ENCODE results near the gene CMIP.
"Not testable (repeated sequence)": the region's sequence is repeated elsewhere in the genome, so short reads cannot be mapped to it uniquely, and the experiment has no call there.

Gene CMIP

DNA sequence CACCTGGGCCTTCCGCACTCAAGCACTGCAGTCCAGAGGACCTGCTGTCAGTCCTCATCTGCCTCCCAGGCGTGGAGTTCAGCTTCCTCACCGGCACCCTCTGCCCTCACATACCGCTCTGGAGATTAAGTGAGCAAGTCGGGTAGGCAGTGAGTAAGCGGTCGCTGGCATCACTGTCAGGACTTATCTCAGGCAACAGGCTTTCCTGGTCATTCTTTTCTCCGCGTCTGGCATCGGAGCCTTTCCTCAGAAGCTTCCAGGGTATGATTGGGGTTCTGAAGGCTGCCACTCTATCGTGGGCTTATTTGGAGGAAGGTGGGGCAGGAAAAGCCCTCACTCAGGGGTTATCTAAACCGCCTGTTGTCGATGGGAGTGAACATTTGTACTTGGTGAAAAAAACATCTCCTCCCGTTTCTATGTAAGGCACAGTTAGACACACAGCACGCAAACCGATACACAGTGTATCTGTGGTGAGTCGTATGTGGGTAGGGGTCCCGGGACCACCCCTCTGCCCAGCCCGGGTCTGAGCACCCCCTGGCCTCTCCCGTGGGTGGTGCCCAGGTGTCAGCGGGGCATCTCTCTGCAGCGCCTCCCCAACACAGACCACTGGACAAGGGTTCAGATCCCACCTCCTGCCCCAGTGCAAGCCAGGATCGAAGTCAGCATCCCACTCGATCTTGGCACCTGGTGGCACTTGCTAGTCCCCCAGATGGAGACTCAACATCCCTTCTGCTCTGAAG is 242.0 kb downstream of the CMIP start:
- DNase-seq (ENCODE audit: low spot score) = no peak

DNA sequence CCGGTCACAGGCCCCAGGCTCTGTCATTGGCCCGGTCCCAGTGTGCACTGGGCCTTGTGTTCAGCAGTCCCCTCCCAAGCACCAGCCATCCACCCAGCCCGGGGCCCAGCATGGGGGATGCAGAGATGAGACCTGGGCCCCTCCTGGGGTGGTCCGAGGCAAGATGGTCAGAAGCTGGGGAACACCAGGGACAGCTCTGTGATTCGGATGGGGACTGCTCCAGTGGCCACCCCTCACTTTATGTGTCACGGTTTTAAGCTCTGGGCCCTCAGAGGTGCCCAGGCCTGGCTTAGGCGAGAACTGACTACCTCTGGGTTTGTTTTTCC is 242.5 kb downstream of the CMIP start:
- DNase-seq (ENCODE audit: low spot score) = no peak

DNA sequence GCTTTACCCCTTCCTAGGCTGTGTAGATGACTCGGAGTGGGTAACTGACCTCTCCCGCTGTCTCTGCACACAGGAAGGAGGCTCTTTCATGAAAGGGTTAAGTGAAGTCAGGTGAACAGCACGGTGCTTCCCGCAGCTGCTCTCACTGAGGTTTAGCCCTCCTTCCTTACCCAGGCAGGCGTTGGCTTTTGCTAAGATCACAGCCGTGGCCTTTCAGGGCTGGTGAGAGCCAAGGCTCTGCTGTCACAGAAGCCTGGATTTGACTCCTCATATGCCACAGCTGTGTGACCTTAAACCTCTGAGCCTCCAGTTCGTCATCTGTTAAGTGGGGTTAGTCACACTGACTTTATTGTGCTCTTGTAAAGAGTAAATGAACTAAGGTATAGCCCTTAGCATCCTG is 243.6 kb downstream of the CMIP start:
- DNase-seq (ENCODE audit: low spot score) = no peak

DNA sequence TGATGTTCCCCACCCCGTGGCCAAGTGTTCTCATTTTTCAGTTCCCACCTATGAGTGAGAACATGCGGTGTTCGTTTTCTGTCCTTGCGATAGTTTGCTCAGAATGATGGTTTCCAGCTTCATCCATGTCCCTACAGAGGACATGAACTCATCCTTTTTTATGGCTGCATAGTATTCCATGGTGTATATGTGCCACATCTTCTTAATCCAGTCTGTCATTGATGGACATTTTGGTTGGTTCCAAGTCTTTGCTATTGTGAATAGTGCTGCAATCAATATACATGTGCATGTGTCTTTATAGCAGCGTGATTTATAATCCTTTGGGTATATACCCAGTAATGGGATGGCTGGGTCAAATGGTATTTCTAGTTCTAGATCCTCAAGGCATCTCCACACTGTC is 244.2 kb downstream of the CMIP start:
- not testable (repeated sequence) for DNase-seq (ENCODE audit: low spot score)

DNA sequence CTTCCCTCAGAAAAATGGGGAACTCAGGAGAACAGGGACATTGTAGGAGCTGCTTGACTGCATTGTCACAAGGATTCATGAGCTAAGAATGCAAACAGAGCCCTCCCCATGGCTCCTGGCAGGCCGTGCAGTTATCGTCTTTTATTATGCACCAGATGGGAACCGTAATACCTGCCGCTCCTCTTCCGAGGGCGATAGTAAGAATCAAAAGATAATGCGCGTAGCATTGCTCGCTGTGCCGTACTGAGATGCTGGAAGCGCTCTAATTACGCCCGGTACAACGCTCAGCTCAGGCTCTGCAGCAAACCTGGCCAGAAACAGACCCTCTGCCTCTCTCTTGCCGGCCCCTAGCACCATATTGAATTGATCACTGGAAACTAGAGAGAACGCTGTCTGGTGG is 247.4 kb downstream of the CMIP start:
- no peak for DNase-seq (ENCODE audit: low spot score)

DNA sequence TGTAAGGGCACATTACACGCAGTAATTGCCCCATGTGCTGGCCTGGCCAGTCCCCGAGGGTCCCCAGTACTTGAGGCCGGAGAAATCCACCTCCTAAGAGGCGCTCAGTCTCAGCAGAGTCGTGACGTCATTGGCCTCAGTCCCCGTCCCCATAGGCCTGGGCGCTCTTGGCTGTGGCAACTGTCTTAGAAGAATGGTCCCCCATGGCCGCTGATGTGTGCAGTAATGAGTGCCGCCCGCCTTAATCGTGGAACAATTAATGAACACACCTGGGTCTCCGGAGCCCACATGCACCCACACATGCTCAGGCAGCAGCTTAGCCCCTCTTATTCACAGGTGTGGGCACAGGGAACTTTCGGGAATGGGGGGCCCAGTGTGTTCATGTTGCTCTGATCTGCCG is 248.0 kb downstream of the CMIP start:
- no peak for DNase-seq (ENCODE audit: low spot score)

DNA sequence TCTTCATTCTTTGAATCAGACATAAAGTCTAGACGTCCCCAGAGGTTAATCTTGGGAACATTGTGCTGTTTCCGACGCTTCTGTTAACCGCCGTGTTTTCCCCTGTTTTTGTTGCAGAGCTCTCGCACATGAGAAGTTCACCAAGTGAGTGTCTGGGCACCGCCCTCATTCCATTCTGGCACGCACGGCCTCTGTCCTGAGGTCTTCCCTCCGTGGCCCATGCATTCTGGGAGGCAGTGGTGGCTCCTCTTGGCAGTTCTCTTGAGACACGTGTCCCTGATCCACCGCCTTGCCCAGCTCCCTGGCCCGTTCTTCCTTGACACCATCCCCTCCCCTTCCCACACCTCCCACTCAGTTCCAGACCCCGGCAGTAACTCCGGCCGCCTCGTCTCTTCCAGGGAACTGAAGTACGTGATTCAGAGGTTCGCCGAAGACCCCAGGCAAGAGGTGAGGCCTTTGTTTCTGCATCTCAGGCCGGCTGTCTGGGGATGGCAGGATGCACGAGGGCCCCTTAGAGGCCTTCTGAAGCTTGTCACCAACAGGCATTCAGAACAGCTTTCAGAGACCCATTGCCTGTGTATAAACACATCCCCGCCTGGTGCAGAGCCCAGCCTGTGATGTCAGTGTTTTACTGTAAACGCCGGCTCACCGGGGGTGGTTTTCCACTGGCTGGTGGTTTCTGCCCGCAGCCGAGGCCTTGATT is 248.6 kb downstream of the CMIP start:
- DNase-seq (ENCODE audit: low spot score) = no peak

DNA sequence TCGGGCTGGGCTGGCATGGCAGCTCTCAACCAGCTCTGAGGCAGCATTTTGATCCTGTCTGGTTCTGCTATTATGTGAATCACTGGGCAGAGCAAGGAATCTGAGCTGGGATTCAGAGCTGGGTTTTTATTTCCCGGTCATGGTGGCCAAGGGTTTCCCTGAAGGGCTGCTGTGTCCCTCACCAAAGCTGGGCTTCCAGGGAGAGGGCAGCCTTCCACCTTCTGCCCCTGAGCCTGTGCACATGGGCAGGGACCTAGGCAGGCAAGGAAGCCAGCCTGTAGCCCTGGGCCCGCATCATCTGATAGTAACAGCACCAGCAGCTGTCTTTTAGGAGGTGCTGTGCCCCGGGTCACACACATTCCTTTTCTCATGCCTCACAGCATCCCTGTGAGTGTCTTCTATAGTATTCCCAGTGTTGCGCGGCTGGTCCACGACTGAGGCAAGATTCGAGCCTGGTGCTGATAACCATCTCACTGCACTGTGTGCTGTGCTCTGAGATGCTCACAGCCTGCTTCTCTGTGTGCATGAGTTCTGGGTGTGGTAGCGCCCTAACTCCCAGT is 249.2 kb downstream of the CMIP start:
- no peak for DNase-seq (ENCODE audit: low spot score)

DNA sequence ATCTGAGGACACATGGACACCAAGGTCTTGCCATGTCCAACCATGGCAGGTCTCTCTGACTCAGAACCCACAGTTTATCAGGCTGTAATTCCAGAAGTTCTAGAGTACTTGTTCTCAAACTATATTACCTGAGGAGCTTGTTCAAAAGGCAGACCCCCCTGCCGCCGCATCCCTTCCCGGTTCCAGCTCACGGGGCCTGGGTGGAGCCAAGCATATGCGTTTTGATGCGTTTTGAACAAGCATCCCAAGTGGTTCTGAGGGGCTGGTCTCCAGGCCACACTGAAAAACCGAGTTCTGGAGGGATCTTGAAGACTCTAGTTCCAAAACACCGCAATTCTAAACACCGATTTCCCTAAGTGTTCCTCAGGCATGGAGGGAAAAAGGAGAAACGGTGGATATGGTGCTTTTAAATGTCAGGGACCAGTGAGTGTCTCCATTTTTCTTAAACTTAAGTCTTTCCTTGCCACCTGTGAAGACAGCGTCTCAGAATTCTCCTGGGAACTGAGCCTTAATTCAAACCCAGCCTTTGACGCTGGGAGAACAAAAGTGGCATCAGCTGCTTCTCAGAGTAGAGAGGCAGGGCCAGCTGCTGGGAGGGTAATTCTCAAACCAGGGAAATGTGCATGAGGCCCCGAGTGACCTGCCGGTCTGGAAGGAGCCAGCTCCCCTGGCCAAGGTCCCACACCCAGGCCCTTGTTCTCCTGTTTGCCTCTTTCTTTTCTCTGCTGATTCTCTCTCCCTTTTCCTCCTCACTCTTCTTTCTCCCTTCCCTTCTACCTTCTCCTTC is 250.1 kb downstream of the CMIP start:
- DNase-seq (ENCODE audit: low spot score) = no peak

DNA sequence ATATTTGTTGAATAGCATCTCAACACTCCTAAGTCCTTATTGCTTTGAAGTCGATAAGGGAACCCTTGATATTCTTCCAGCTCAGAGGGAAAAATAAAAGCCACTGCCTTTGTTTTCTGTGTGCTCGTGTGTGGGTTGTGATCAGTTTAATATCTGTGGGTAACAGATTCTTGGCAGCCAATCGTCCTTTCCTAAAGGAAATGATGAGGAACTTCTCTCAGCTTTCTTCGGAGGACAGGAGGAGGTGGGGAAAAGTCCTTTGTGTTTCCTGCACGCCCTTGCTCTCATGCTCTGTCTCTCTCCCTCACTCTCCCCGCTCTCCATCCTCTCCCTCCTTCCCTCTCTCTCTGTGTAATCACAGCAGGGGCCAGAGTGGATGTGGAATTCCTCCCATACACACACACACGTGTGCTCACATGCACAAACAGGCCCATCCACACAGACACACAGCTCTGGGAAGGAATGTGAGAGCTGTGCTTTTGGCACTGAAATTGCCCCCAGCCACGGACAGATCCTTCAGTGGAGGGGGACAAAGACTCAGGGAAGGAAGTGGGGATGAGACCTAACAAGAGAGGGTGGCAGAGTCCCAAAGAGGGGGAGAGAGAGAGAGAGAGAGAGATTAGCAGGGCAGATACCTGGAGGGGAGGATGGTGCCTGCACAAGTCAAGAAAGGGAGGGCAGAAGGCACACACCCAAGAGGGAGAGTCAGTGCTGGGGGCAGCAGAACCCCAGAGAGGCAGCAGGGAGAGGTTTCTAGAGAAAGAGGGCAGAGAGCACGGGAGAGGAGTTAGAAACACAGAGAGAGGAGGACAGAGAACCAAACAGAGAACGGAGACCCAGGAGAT is 250.9 kb downstream of the CMIP start:
- no peak for DNase-seq (ENCODE audit: low spot score)

DNA sequence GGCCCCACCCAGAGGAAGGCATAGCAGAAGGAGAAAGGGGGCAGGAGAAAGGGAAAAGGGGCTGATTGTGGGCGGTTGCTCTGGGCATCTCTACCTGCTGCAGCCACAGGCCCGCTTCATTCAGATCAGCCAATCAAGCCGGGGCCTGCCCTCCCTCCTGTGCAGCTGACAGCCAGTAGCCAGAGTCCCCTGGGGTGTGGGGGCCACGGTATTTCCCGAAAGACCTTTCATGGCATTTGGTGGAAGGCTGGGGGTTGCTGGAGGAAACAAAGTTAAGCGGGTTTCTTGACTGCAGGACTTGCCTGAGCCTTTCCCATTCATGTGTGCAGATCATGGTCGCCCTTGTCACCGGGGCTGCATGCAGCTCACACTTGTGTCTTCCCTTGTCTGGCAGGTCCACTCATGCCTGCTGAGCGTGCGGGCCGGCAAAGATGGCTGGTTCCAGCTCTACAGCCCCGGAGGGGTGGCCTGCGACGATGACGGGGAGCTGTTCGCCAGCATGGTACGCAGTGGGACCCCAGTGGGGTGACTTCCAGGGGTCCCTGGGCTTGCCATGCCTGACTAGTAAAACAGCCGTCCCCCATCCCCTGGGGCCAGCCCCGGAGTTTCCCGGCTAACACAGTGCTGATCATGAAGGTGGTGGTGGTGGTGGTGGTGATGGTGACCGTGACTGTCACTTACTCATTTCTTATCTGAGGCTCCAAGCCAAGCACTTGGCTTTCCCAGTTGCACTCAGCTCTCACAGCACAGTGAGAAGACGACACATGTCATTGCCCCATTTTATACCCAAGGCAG is 251.8 kb downstream of the CMIP start:
- DNase-seq (ENCODE audit: low spot score) = no peak

DNA sequence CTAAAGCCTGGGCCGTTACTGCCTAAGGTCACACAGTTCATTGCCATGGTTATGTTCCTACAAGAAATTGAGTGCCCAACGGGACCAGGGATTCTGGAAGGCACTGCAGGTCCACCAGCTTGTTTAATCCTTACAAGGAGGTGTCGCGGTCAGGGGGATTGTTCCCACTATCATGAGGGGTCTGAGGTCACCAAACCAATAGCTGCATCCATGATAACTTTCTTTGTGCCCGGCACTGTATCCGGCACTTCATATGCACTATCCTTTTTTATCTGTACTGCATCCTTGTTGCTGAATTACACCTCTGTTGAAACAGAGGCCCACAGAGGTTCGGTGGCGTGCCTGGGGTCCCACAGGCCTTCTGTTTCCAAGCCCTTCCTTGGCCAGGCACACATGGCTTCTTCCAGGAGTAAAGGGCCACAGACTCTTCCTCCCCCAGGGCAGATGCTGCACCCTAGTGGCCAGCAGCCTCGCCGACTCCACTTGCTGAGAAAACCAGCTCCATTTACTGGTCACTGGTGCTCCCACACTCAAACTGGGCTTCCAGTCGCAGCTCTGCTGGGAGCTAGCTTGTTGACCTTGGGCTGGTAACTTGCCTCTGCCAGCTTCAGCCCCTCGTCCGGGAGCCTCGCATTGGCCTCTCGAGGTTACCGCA is 252.5 kb downstream of the CMIP start:
- peak; percentile 50 for DNase-seq (ENCODE audit: low spot score)

DNA sequence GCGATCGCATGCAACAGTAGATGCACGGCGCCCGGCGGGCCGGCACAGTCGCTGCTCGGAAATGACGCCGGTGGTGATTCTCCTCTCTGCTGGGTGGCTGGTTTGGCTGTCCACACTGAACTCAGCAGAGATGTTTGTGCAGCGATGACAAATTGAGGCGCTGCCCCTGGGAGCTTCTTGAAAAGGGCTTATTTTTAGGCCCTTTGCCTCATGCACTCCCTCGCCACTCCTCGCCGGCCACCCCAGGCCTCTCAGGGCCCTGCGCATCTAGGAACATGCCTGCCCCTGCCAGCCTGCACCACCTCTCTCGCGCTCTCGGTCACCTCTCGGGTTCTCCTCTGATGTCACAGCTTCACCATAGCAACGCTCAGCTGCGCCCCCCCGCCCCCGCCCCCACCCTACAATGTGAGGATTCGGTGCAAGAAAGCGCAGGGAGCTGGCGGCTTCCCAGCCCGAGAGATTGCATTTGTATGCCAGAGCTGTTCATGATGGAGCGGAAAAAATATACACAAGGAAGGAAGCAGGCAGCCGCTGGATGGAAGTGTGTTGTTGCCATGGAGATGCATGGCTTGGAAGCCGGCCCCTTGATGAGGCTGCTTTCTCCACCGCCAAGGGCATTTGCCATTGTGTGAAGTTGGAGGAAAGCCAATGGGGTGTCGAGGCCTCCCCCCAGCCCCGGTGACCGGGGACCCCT is 253.2 kb downstream of the CMIP start:
- no peak for DNase-seq (ENCODE audit: low spot score)

DNA sequence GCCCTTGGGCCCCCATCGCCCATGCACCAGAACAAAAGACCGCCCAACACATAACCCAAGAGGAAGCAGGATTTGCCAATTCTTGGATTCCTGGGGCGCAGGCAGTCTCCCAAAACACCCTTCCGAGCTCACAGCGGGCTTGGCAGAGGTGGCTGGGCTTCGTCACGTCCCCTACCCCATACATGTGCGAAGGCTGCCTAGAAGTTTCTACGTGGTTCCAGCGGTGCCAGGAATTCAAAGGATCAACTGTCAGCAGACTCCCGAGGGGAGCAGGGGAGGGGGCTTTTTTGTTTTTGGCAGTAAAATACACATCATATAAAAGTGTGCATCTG is 253.7 kb downstream of the CMIP start:
- no peak for DNase-seq (ENCODE audit: low spot score)

DNA sequence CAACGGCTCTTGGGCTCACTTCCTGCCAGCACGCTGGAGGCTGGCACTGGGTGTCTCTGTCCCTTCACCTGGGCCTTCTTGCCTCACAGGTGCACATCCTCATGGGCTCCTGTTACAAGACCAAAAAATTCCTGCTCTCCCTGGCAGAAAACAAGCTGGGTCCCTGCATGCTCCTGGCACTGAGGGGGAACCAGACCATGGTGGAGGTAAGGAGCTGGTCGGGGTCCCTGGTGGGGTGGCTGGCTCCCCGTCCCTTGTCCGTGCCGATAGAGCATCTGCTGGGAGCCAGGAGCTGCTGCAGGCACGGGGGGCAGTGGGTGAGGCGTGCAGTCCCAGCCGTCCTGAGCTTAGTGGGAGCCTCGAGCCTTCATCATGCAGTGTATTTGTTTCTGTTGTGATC is 255.0 kb downstream of the CMIP start:
- DNase-seq (ENCODE audit: low spot score) = no peak

DNA sequence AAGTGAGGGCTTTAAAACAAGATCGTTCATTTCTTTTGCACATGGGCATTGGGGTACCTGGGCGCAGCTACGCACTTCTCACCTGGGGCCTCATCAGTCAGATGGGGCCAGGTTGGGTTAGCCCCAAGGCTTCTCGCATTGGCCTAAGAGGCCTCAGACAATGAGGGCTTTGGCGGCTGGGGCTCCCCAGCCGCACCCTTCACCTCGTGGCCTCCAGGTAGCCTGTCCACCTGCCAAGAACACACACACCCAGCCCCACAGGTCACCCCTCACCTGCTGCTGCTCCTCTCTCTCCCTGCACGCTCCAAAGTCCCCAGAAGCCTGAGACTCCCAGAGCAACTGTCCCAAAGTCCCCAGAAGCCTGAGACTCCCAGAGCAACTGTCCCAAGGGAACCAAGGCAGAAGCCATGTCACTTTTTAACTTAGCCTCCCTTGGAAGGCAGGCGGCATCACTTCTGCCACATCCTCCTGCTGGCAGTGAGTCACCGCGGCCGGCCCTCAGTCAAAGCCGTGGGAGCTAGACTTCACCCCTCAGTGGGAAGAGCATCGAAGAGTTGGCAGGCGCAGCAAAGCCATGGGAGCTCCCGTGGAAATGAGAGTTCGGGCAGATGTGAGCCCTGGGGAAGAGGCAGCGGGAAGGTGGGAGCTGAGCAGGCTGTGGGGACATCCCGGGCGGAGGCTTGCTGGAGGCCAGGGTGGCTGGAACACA is 255.6 kb downstream of the CMIP start:
- no peak for DNase-seq (ENCODE audit: low spot score)

DNA sequence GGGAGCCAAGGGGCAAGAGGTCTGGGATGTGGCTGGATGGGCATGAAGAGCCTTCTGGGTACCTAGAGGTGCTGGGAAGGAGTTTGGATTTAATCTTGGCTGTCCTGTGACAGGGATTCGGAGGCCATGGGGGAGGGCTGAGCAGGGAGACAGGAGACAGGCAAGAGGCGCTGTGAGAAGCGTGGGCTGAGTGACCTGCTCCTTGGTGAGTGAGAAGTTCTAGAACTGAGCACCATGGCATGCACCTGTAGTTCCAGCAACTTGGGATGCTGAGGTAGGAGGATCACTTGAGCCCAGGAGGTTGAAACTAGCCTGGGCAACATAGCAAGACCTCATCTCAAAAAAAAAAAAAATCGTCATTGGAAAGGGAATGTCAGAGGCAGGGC is 256.2 kb downstream of the CMIP start:
- DNase-seq (ENCODE audit: low spot score) = no peak

DNA sequence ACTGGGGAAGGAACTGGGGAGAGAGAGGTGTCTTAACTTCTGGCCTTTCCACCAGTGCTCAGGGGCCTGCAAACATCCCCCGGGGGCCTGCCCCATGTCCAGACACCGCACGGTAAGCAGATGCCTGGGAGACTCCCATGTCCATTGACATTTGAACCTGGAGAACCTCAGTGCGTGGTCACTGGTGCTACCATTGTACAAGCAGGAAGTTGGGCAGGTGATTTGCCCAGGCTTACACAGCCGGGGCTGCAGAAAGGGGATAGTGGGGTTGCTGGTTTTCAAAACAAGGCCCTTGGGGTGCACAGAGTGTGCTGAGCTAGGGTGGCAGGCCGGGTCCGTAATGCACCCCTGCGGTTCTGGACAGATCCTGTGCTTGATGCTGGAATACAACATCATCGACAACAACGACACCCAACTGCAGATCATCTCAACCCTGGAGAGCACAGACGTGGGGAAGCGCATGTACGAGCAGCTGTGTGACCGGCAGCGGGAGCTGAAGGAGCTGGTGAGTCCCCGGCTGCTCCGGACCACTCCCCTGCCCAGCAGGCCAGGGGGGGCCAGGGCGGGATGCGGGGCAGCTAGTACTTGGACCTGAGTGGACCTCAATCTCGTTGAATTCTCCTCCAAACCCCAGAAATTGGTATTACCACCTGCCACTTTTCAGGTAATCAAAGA is 256.8 kb downstream of the CMIP start:
- no peak for DNase-seq (ENCODE audit: low spot score)

DNA sequence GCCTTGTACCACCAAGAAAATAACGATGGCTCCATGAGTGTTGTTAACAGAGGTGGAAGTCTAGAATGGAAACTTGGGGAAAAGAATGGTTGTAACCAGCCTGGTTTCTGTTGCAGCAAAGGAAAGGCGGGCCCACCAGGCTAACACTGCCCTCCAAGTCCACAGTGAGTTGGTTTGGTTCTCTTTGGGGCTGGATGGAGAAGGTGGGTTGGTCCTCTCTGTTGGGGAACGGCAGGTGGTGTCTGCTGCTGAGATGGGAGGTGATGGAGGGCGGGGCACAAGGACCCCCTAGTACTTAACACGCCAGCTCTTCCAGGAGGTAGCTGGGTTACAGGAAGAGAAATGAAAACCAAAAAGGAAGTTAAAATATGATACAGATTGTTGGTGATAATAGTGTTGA is 257.9 kb downstream of the CMIP start:
- DNase-seq (ENCODE audit: low spot score) = no peak

All from cerebellar cortex (tissue), 1 donor.